GM23248 (cell line): ENCODE measurements around the gene CSHL1.

Source experiments
- EZH2 ChIP-seq: fragments of 200-600 bp; sonication (generic); IDR thresholded peaks from 2 replicates; pipeline ENCODE4 v1.6.1; 2018; ENCODE audit warnings: antibody characterized with exemption, mild to moderate bottlenecking; ENCODE audit not compliant: insufficient read depth, poor library complexity, severe bottlenecking
- EZH2phosphoT487 ChIP-seq: fragments of 200-600 bp; sonication (generic); IDR thresholded peaks from 2 replicates; pipeline ENCODE4 v1.6.1; 2018; ENCODE audit warnings: antibody characterized with exemption, moderate library complexity, mild to moderate bottlenecking, low read depth; ENCODE audit not compliant: insufficient read depth

GRCh38 chr17:63941751-63942150 lies 30.7 kb upstream of the CSHL1 start:
- TF ChIP-seq EZH2 (no peak), EZH2phosphoT487 (no peak)
